ENCODE results near the gene NRXN3. TPM values are rescaled to one million over a fixed set of nuclear protein-coding genes. Genes with fewer than 3 reads are reported as not detected.

The NRXN3 gene
- total and polyA plus RNA-seq, 8 donors: 1.3 to 7.6 (median 1.5) TPM

DNA sequence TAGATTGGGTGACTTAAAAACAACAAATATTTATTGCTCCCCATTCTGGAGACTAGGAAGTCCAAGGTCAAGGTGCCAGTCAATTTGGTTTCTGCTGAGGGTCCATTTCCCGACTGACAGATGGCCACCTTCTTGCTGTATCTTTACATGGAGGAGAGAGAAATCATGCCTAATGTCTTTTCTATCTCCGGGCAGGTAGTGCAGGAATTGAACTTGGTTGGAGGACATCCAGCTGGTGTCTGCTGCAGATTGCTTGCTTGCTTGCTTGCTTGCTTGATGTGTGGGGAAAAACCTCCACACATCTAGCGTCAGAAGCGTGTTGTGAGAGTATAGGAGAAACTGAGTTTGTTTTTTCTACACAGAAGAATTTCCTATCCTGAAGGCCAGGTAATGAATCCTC lies 1479.7 kb downstream of the NRXN3 start:
- Histone ChIP-seq H3K4me3 (no peak overlapping the region), H3K4me1 (no peaks in the 10 kb centered on the region), H3K36me3 (no peaks in the 10 kb centered on the region), H3K27me3 (no peaks in the 10 kb centered on the region), H3K9me3 (peaks cover 0 to 12% of the 10 kb centered on the region in 2 donors), H3K27ac (no peak overlapping the region)
- intact Hi-C loops (cut with DNase I): no loop called here
- DNase-seq (no peak), ATAC-seq (no peak)
- TF ChIP-seq, protein P1, sequence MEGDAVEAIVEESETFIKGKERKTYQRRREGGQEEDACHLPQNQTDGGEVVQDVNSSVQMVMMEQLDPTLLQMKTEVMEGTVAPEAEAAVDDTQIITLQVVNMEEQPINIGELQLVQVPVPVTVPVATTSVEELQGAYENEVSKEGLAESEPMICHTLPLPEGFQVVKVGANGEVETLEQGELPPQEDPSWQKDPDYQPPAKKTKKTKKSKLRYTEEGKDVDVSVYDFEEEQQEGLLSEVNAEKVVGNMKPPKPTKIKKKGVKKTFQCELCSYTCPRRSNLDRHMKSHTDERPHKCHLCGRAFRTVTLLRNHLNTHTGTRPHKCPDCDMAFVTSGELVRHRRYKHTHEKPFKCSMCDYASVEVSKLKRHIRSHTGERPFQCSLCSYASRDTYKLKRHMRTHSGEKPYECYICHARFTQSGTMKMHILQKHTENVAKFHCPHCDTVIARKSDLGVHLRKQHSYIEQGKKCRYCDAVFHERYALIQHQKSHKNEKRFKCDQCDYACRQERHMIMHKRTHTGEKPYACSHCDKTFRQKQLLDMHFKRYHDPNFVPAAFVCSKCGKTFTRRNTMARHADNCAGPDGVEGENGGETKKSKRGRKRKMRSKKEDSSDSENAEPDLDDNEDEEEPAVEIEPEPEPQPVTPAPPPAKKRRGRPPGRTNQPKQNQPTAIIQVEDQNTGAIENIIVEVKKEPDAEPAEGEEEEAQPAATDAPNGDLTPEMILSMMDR (IDR thresholded peaks at IDR 0.05): no peak

DNA sequence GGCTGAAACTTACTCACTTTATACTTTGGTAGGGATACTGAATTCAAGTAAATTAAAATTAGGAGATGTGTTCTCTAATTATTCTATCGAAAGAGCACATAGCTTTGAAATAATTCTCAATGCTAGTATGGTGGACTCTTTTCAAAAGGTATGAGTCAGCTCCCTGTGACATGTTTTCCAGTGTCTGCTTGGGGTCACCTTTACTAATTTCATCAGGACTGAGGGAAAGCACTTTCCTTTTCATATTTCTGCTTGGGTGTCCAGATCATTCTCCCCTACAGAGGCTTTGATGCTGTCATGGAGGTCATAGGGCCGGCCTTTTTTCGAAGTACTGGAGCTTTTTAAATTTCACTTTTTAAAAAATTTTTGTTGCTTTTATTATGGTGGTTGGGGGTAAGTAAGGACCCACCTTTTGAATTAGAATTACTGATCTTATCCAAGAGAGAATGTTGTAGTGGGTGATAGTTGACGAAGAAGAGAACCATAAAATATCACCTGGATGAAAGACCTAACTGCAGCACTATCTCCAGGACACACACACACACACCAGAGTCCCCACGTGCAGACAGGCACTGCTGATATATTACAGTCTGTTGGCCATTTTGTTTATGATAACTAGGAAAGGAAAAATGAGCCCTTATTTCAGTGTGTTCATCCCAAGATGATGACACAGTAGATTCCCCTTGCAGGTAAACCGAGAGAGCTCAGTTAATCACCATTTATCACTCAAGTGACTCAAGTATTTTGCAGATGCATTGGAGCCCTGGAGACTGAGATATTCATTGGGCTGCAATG lies 1482.5 kb downstream of the NRXN3 start:
- Histone ChIP-seq H3K36me3 (no peaks in the 10 kb centered on the region), H3K4me3 (no peak overlapping the region), H3K27ac (no peak overlapping the region), H3K27me3 (no peaks in the 10 kb centered on the region), H3K4me1 (no peaks in the 10 kb centered on the region), H3K9me3 (peaks cover 0 to 12% of the 10 kb centered on the region in 2 donors)
- TF ChIP-seq, protein P1 (IDR thresholded peaks at IDR 0.05): no peak
- intact Hi-C loops (cut with DNase I): no loop called here
- ATAC-seq: no peak
- DNase-seq: no peak

DNA sequence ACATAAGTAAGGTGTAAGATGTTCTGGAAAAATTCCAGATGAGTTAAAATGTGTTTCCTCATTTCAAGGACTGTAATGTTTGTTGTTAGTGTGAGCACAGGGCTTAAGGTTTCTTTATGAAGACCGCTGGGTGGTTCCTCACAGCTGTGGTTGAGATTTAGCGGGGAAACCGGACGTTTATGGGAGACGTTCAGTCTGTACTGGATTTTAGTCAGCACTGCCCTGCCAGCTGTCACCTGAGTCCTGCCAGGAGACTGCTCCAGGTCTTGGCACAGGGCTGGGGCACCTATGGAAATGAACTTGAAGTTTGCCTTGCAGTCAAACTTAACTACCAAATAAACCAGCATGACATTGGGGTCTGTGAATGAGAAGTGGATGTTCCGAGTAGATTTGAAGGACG lies 1485.9 kb downstream of the NRXN3 start:
- Histone ChIP-seq H3K36me3 (no peaks in the 10 kb centered on the region), H3K4me1 (no peaks in the 10 kb centered on the region), H3K4me3 (no peak overlapping the region), H3K27me3 (no peaks in the 10 kb centered on the region), H3K9me3 (peaks cover 0 to 12% of the 10 kb centered on the region in 2 donors), H3K27ac (no peak overlapping the region)
- intact Hi-C loops (cut with DNase I): no loop called here
- DNase-seq: no peak
- TF ChIP-seq, protein P1 (IDR thresholded peaks at IDR 0.05): no peak
- no peak for ATAC-seq

DNA sequence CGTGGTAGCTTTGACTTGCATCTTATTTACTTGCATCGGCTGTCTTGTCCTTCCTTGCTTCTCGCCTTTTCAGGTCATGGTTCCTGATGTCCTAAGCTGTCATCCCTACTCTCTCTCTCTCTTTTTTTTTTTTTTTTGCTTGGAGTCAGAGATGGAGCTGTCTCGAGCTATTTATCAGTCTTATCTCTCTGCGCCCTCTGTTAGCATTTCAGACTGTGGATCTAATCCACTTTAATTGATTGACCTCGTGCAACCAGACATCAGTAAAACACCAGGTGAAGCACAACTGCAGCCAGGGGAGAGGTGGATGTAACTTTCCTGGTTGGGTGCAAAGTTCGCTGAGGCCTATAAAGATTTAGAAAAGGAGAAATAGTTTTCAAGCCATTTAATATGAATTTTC lies 1486.3 kb downstream of the NRXN3 start:
- no peak overlapping the region for H3K27ac ChIP-seq
- H3K4me1 ChIP-seq: no peaks in the 10 kb centered on the region
- intact Hi-C loops (cut with DNase I): no loop called here
- H3K36me3 ChIP-seq: no peaks in the 10 kb centered on the region
- no peak for DNase-seq
- H3K27me3 ChIP-seq: no peaks in the 10 kb centered on the region
- no peak overlapping the region for H3K4me3 ChIP-seq
- TF ChIP-seq, protein P1 (IDR thresholded peaks at IDR 0.05): no peak
- no peak for ATAC-seq
- H3K9me3 ChIP-seq: peaks cover 0 to 12% of the 10 kb centered on the region in 2 donors

DNA sequence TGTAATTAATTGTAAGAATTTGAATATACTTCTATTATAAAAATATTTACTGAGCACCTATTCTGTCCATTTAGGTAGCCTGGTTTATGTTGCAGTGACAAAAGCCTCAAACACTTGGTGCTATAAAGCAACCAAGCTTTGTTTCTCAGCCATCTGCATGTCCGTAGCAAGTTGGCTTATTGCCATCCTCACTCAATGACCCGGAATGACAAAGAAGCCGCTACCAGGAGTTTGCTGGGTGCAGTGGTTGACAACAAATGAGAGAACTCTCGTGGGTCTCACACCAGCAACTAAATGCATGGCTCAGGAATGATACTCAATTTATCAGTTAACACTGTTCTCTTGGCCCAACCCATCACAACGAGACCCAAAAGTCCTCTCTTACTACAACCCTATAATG lies 1488.0 kb downstream of the NRXN3 start:
- no peak for ATAC-seq
- no peak for DNase-seq
- no peak overlapping the region for H3K4me3 ChIP-seq
- no peak overlapping the region for H3K27ac ChIP-seq
- no peaks in the 10 kb centered on the region for H3K4me1 ChIP-seq
- TF ChIP-seq, protein P1 (IDR thresholded peaks at IDR 0.05): no peak
- no peaks in the 10 kb centered on the region for H3K27me3 ChIP-seq
- no peaks in the 10 kb centered on the region for H3K36me3 ChIP-seq
- peaks cover 0 to 6% of the 10 kb centered on the region in 2 donors for H3K9me3 ChIP-seq
- intact Hi-C loops (cut with DNase I): no loop called here

Measured in left lung (tissue), 10 donors.